Panc1 (cell line): ENCODE measurements around the gene RPS18. TPM values are rescaled to one million over a fixed set of nuclear protein-coding genes. Genes with fewer than 3 reads are reported as not detected.

ENCODE experiments used
- ATAC-seq: fragments of 200-7000 bp; cut with Tn5 transposase; 2 replicates; pipeline ENCODE4 v1.9.1; 2020; ENCODE audit warnings: mild to moderate bottlenecking, moderate library complexity
- BruUV-seq: library from RNA; stranded (reverse); fragments of 400-500 nt; replicated peaks from 2 replicates; lab custom pipeline; 2021; lab: Mats Ljungman, UMichigan
- CTCF ChIA-PET: fragments of 300-600 bp; sonication (Branson Sonifier 250); formaldehyde crosslinking; loops from one replicate; lab custom pipeline; 2022; ENCODE audit warnings: antibody characterized with exemption; lab: Charles Lee
- POLR2A ChIA-PET: fragments of 300-600 bp; sonication (Branson Sonifier 250); formaldehyde crosslinking; loops from one replicate; lab custom pipeline; 2022; ENCODE audit warnings: antibody characterized with exemption; lab: Charles Lee
- DNase-seq: peaks from one replicate; pipeline ENCODE4 v3.0.0-alpha.2; 2010; ENCODE audit warnings: low read depth, low spot score
- H3K27ac ChIP-seq: 2 replicates; pipeline ENCODE4 v1.5.1; 2011; ENCODE audit warnings: mild to moderate bottlenecking, low read length, inconsistent platforms
- H3K27me3 ChIP-seq: fragments of 200-500 bp; sonication (Bioruptor generic); 2 replicates; pipeline ENCODE4 v1.6.0; 2014; ENCODE audit warnings: low read length, inconsistent platforms; ENCODE audit not compliant: control insufficient read depth, insufficient read depth
- H3K36me3 ChIP-seq: fragments of 200-500 bp; sonication (Bioruptor generic); 2 replicates; pipeline ENCODE4 v1.5.1; 2014; ENCODE audit warnings: inconsistent platforms, mild to moderate bottlenecking, low read length, moderate library complexity; ENCODE audit not compliant: control insufficient read depth, insufficient read depth
- H3K4me1 ChIP-seq: 2 replicates; pipeline ENCODE4 v1.5.1; 2011; ENCODE audit warnings: inconsistent platforms, mild to moderate bottlenecking, low read length, moderate library complexity; ENCODE audit not compliant: control insufficient read depth, insufficient read depth
- H3K4me3 ChIP-seq, 2 experiments: 2 replicates each; pipeline ENCODE4 v1.5.1; 2011 to 2012; ENCODE audit warnings: low read depth in 2 of 2, low read length in 2 of 2, mild to moderate bottlenecking in 2 of 2, inconsistent platforms in 1 of 2, moderate library complexity in 1 of 2
- H3K9me3 ChIP-seq: fragments of 200-500 bp; sonication (Bioruptor generic); 2 replicates; pipeline ENCODE4 v1.5.1; 2014; ENCODE audit warnings: low read depth, mild to moderate bottlenecking, inconsistent platforms, low read length, moderate library complexity; ENCODE audit not compliant: control insufficient read depth, insufficient read depth
- POLR2AphosphoS5 ChIP-seq: IDR thresholded peaks from 2 replicates; pipeline ENCODE4 v1.6.1; 2012; ENCODE audit warnings: mild to moderate bottlenecking, low read depth, low read length, moderate library complexity
- SIN3A ChIP-seq: IDR thresholded peaks from 2 replicates; pipeline ENCODE4 v1.6.1; 2012; ENCODE audit warnings: low read depth, mild to moderate bottlenecking, low read length, moderate library complexity, borderline replicate concordance; ENCODE audit not compliant: insufficient read depth
- TCF7L2 ChIP-seq: IDR thresholded peaks from 2 replicates; pipeline ENCODE4 v1.6.1; 2011; ENCODE audit warnings: mild to moderate bottlenecking, low read depth, low read length, inconsistent platforms
- in situ Hi-C: cut with HindIII; loops from 2 replicates; pipeline ENCODE4 v1.10.0; 2016; ENCODE audit warnings: low sequenced_read_pairs, low pct_unique_long_range_greater_than_20kb
- intact Hi-C: fragments of 100-400 bp; cut with micrococcal nuclease; formaldehyde crosslinking; loops from one replicate; pipeline ENCODE4 v1.10.0; 2022; ENCODE audit not compliant: unreplicated experiment
- total RNA-seq: library from RNA; stranded (reverse); gene quantifications from one replicate; pipeline ENCODE4 v1.2.1, GENCODE V29; 2021; ENCODE audit not compliant: unreplicated experiment
- TF ChIP-seq, protein P1 (sequence below), 2 experiments: IDR thresholded peaks; 2 replicates each; pipeline ENCODE4 v1.6.1; 2011 to 2012; ENCODE audit warnings: low read depth in 2 of 2, control low read depth in 1 of 2, low read length in 1 of 2, mild to moderate bottlenecking in 1 of 2, moderate library complexity in 1 of 2; ENCODE audit not compliant: insufficient read depth in 1 of 2
- TF ChIP-seq, protein P2 (sequence below): fragments of 450-650 bp; IDR thresholded peaks from 2 replicates; pipeline ENCODE4 v1.5.1; 2017; ENCODE audit warnings: mild to moderate bottlenecking

RPS18 gene
- total RNA-seq, 1 experiment from 2014 or later = 1,987 TPM

DNA sequence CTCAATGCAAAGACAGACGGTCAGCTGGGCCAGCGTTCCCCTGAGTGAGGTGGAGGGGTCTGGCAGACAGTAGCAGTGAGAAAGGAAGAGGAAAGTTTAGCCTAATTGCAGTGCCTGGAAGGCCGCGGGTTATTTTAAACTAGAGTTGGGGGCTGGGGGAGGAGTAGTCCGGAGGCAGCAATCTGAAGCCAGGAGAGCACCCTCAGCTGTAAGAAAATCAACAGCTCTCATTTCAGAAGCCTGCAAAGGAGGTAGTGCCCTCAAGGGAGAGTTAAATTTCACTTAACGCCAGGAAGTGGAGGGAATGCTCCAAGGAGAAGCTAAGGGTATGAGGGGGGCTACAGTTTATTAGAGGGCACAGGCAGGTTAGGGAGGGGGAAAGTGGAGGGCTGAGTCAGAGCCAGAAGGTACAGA lies 36.6 kb upstream of the RPS18 start:
- CTCF ChIA-PET = no interaction called here
- intact Hi-C loops = no loop called here

GRCh38 chr6:33236328-33236727 lies 35.5 kb upstream of the RPS18 start:
- Histone ChIP-seq H3K9me3 (no peaks in the 10 kb centered on the region), H3K27me3 (no peaks in the 10 kb centered on the region), H3K36me3 (no peaks in the 10 kb centered on the region), H3K4me3 (no peak overlapping the region), H3K27ac (no peak overlapping the region), H3K4me1 (no peaks in the 10 kb centered on the region)
- in situ Hi-C loops (no loop called here), intact Hi-C loops (no loop called here)
- DNase-seq = no peak
- TF ChIP-seq SIN3A = no peak
- no peak for TF ChIP-seq POLR2AphosphoS5
- TF ChIP-seq TCF7L2 = no peak
- TF ChIP-seq, protein P1, sequence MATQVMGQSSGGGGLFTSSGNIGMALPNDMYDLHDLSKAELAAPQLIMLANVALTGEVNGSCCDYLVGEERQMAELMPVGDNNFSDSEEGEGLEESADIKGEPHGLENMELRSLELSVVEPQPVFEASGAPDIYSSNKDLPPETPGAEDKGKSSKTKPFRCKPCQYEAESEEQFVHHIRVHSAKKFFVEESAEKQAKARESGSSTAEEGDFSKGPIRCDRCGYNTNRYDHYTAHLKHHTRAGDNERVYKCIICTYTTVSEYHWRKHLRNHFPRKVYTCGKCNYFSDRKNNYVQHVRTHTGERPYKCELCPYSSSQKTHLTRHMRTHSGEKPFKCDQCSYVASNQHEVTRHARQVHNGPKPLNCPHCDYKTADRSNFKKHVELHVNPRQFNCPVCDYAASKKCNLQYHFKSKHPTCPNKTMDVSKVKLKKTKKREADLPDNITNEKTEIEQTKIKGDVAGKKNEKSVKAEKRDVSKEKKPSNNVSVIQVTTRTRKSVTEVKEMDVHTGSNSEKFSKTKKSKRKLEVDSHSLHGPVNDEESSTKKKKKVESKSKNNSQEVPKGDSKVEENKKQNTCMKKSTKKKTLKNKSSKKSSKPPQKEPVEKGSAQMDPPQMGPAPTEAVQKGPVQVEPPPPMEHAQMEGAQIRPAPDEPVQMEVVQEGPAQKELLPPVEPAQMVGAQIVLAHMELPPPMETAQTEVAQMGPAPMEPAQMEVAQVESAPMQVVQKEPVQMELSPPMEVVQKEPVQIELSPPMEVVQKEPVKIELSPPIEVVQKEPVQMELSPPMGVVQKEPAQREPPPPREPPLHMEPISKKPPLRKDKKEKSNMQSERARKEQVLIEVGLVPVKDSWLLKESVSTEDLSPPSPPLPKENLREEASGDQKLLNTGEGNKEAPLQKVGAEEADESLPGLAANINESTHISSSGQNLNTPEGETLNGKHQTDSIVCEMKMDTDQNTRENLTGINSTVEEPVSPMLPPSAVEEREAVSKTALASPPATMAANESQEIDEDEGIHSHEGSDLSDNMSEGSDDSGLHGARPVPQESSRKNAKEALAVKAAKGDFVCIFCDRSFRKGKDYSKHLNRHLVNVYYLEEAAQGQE (IDR thresholded peaks at IDR 0.05; ENCODE audit: insufficient read depth in 1 of 2, low read depth in 2 of 2, low read length in 1 of 2) = no peak
- TF ChIP-seq, protein P2, sequence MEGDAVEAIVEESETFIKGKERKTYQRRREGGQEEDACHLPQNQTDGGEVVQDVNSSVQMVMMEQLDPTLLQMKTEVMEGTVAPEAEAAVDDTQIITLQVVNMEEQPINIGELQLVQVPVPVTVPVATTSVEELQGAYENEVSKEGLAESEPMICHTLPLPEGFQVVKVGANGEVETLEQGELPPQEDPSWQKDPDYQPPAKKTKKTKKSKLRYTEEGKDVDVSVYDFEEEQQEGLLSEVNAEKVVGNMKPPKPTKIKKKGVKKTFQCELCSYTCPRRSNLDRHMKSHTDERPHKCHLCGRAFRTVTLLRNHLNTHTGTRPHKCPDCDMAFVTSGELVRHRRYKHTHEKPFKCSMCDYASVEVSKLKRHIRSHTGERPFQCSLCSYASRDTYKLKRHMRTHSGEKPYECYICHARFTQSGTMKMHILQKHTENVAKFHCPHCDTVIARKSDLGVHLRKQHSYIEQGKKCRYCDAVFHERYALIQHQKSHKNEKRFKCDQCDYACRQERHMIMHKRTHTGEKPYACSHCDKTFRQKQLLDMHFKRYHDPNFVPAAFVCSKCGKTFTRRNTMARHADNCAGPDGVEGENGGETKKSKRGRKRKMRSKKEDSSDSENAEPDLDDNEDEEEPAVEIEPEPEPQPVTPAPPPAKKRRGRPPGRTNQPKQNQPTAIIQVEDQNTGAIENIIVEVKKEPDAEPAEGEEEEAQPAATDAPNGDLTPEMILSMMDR = no peak
- POLR2A ChIA-PET = interaction anchor here (0.6 kb wide), 1 partner anchor 76 kb away, joined by 3 read pairs; no protein-coding TSS in a partner anchor
- BruUV-seq = no TSS peak
- no peak for ATAC-seq
- CTCF ChIA-PET = interaction anchor here (0.6 kb wide), 1 partner anchor 13 kb away, joined by 3 read pairs; no protein-coding TSS in a partner anchor

More for the DNA sequence above, 36.6 kb upstream of the RPS18 start:
- no peaks in the 10 kb centered on the region for H3K36me3 ChIP-seq
- POLR2A ChIA-PET = no interaction called here
- H3K4me1 ChIP-seq = no peaks in the 10 kb centered on the region
- H3K4me3 ChIP-seq = no peak overlapping the region
- no peak for DNase-seq
- in situ Hi-C loops = no loop called here
- H3K27me3 ChIP-seq = no peaks in the 10 kb centered on the region
- BruUV-seq = no TSS peak
- H3K9me3 ChIP-seq = no peaks in the 10 kb centered on the region
- no peak overlapping the region for H3K27ac ChIP-seq
- no peak for ATAC-seq
- TF ChIP-seq, protein P1 (IDR thresholded peaks at IDR 0.05; ENCODE audit: insufficient read depth in 1 of 2, low read depth in 2 of 2, low read length in 1 of 2) = no peak
- TF ChIP-seq POLR2AphosphoS5 (no peak), SIN3A (no peak), TCF7L2 (no peak)
- TF ChIP-seq, protein P2 = no peak
